IMR-90 (cell line): ENCODE results near the gene SEC61B. TPM values are rescaled to one million over a fixed set of nuclear protein-coding genes. Genes with fewer than 3 reads are reported as not detected.

Experiments
- ATAC-seq: fragments of 200-7000 bp; cut with Tn5 transposase; 2 replicates; pipeline ENCODE4 v1.9.1; 2020; ENCODE audit warnings: low read depth, mild to moderate bottlenecking, moderate library complexity
- BruUV-seq: library from RNA; stranded (reverse); fragments of 400-500 nt; replicated peaks from 2 replicates; lab custom pipeline; 2021; lab: Mats Ljungman, UMichigan
- CTCF ChIA-PET: fragments of 300-600 bp; formaldehyde crosslinking; extraction: SDS; loops from one replicate; lab custom pipeline; 2021; ENCODE audit warnings: antibody characterized with exemption; lab: Yijun Ruan, JAX
- POLR2A ChIA-PET: fragments of 300-600 bp; sonication (Branson Sonifier 250); formaldehyde crosslinking; loops from one replicate; lab custom pipeline; 2022; ENCODE audit warnings: antibody characterized with exemption; ENCODE audit not compliant: unreplicated experiment; lab: Charles Lee
- DNase-seq: peaks from one replicate; pipeline ENCODE4 v3.0.0; 2013
- H2AFZ ChIP-seq: replicated peaks from 2 replicates; pipeline ENCODE3; 2013; ENCODE audit warnings: low read length, mild to moderate bottlenecking; ENCODE audit not compliant: poor library complexity
- H2AK5ac ChIP-seq: 2 replicates; pipeline ENCODE4 v1.6.1; 2013; ENCODE audit warnings: low read depth, low read length, inconsistent platforms
- H2AK9ac ChIP-seq: replicated peaks from 2 replicates; pipeline ENCODE3; 2013; ENCODE audit warnings: mild to moderate bottlenecking, low read depth, low read length, moderate library complexity; ENCODE audit not compliant: poor library complexity
- H2BK120ac ChIP-seq: 2 replicates; pipeline ENCODE4 v1.6.1; 2013; ENCODE audit warnings: low read depth, low read length, inconsistent platforms
- H2BK15ac ChIP-seq: 3 replicates; pipeline ENCODE4 v1.6.1; 2013; ENCODE audit warnings: low read depth, low read length, inconsistent platforms
- H2BK20ac ChIP-seq: 2 replicates; pipeline ENCODE4 v1.6.1; 2013; ENCODE audit warnings: low read depth, mild to moderate bottlenecking, inconsistent platforms, low read length, moderate library complexity
- H2BK5ac ChIP-seq: 2 replicates; pipeline ENCODE4 v1.6.1; 2013; ENCODE audit warnings: mild to moderate bottlenecking, low read depth, low read length, inconsistent platforms; ENCODE audit not compliant: poor library complexity, severe bottlenecking
- H3K14ac ChIP-seq: replicated peaks from 2 replicates; pipeline ENCODE4 v1.6.1; 2013; ENCODE audit warnings: low read depth, low read length, inconsistent platforms
- H3K18ac ChIP-seq: 2 replicates; pipeline ENCODE4 v1.6.1; 2013; ENCODE audit warnings: low read depth, low read length, control low read depth
- H3K23ac ChIP-seq: 2 replicates; pipeline ENCODE4 v1.6.1; 2013; ENCODE audit warnings: low read depth, low read length, inconsistent platforms
- H3K27ac ChIP-seq: 2 replicates; pipeline ENCODE4 v1.5.1; 2013; ENCODE audit warnings: mild to moderate bottlenecking, control low read depth, low read length; ENCODE audit not compliant: insufficient read depth
- H3K27me3 ChIP-seq: 2 replicates; pipeline ENCODE4 v1.6.1; 2013; ENCODE audit warnings: low read length; ENCODE audit not compliant: control insufficient read depth, insufficient read depth
- H3K36me3 ChIP-seq: 2 replicates; pipeline ENCODE4 v1.6.1; 2013; ENCODE audit warnings: low read length, mixed read lengths; ENCODE audit not compliant: control insufficient read depth, insufficient read depth
- H3K4ac ChIP-seq: 2 replicates; pipeline ENCODE4 v1.6.1; 2013; ENCODE audit warnings: low read depth, low read length, inconsistent platforms
- H3K4me1 ChIP-seq: 2 replicates; pipeline ENCODE4 v1.6.1; 2013; ENCODE audit warnings: low read length, mixed read lengths; ENCODE audit not compliant: control insufficient read depth, insufficient read depth
- H3K4me2 ChIP-seq: 2 replicates; pipeline ENCODE4 v1.6.1; 2013; ENCODE audit warnings: low read depth, mild to moderate bottlenecking, control low read depth, low read length, moderate library complexity
- H3K4me3 ChIP-seq: 2 replicates; pipeline ENCODE4 v1.5.1; 2013; ENCODE audit warnings: low read depth, mild to moderate bottlenecking, control low read depth, low read length, moderate library complexity; ENCODE audit not compliant: insufficient read depth
- H3K56ac ChIP-seq: 2 replicates; pipeline ENCODE4 v1.6.1; 2013; ENCODE audit warnings: low read length, inconsistent platforms; ENCODE audit not compliant: insufficient read depth; ENCODE audit errors: extremely low read depth
- H3K79me1 ChIP-seq, 2 experiments: 2 replicates each; pipeline ENCODE4 v1.6.1; 2013; ENCODE audit warnings: low read length in 2 of 2, inconsistent platforms in 1 of 2, low read depth in 1 of 2
- H3K9ac ChIP-seq: 2 replicates; pipeline ENCODE4 v1.6.1; 2013; ENCODE audit warnings: low read depth, low read length, control low read depth
- H3K9me1 ChIP-seq: 2 replicates; pipeline ENCODE4 v1.6.1; 2013; ENCODE audit warnings: low read length, inconsistent platforms; ENCODE audit not compliant: insufficient read depth
- H3K9me3 ChIP-seq: 2 replicates; pipeline ENCODE4 v1.6.1; 2013; ENCODE audit warnings: low read length; ENCODE audit not compliant: control insufficient read depth, insufficient read depth
- H4K20me1 ChIP-seq: 2 replicates; pipeline ENCODE4 v1.6.1; 2013; ENCODE audit warnings: low read length, inconsistent platforms; ENCODE audit not compliant: insufficient read depth
- H4K5ac ChIP-seq: 2 replicates; pipeline ENCODE4 v1.6.1; 2013; ENCODE audit warnings: mild to moderate bottlenecking, low read depth, low read length, control low read depth
- H4K8ac ChIP-seq, 2 experiments: 2 replicates each; pipeline ENCODE4 v1.6.1; 2013; ENCODE audit warnings: low read depth in 2 of 2, low read length in 2 of 2, control low read depth in 1 of 2, inconsistent platforms in 1 of 2
- H4K91ac ChIP-seq: 2 replicates; pipeline ENCODE4 v1.6.1; 2013; ENCODE audit warnings: low read depth, low read length, inconsistent platforms; ENCODE audit not compliant: insufficient read depth
- ELK1 ChIP-seq: fragments of 150-350 bp; IDR thresholded peaks from 2 replicates; pipeline ENCODE4 v1.6.1; 2016; ENCODE audit warnings: low read depth, mild to moderate bottlenecking, low read length, moderate library complexity, borderline replicate concordance
- MAFK ChIP-seq: IDR thresholded peaks from 2 replicates; pipeline ENCODE4 v1.6.1; 2012; ENCODE audit warnings: low read depth, low read length, improper control_type of control experiment
- MAZ ChIP-seq: IDR thresholded peaks from 2 replicates; pipeline ENCODE4 v1.6.1; 2012; ENCODE audit warnings: low read depth, mild to moderate bottlenecking, low read length, improper control_type of control experiment, moderate library complexity, borderline replicate concordance
- MXI1 ChIP-seq: IDR thresholded peaks from 2 replicates; pipeline ENCODE4 v1.6.1; 2012; ENCODE audit warnings: low read depth, mild to moderate bottlenecking, low read length, moderate library complexity, borderline replicate concordance
- POLR2A ChIP-seq: IDR thresholded peaks from 2 replicates; pipeline ENCODE4 v1.6.1; 2012; ENCODE audit warnings: mild to moderate bottlenecking, low read depth, low read length
- RCOR1 ChIP-seq: IDR thresholded peaks from 2 replicates; pipeline ENCODE4 v1.6.1; 2012; ENCODE audit warnings: mild to moderate bottlenecking, low read length, improper control_type of control experiment; ENCODE audit not compliant: insufficient replicate concordance
- RFX5 ChIP-seq: IDR thresholded peaks from 2 replicates; pipeline ENCODE4 v1.8.0; 2012; ENCODE audit warnings: low read depth, mild to moderate bottlenecking, low read length, moderate library complexity
- WGBS, 2 experiments: methylation state at CpG; one replicate each; pipeline versions ENCODE4 v1.1.5 to v1.1.7; 2013; ENCODE audit warnings: missing lambda C conversion rate in 2 of 2; ENCODE audit not compliant: insufficient read length in 1 of 2; ENCODE audit errors: extremely low coverage in 2 of 2; 5-methylcytosine and 5-hydroxymethylcytosine counted together
- dilution Hi-C: fragments of 300-500 bp; cut with HindIII; formaldehyde crosslinking; loops from one replicate; pipeline ENCODE4 v1.14.3; 2018; ENCODE audit warnings: low sequenced_read_pairs; ENCODE audit not compliant: unreplicated experiment
- in situ Hi-C: fragments of 300-500 bp; cut with MboI; formaldehyde crosslinking; loops from 3 replicates; pipeline ENCODE4 v1.14.3; 2019; ENCODE audit warnings: low sequenced_read_pairs, inconsistent platforms, mixed read lengths
- intact Hi-C: fragments of 100-400 bp; cut with micrococcal nuclease; formaldehyde crosslinking; loops from 2 replicates; pipeline ENCODE4 v1.10.0; 2022
- polyA plus RNA-seq, 3 experiments: library from polyadenylated mRNA; depleted of rRNA; stranded (reverse); fragments of >200 nt; gene quantifications; 2 replicates each; pipeline ENCODE4 v1.2.3, GENCODE V29; 2012; ENCODE audit warnings: low replicate concordance in 1 of 3
- total RNA-seq: library from RNA; depleted of rRNA; stranded (reverse); fragments of >200 nt; gene quantifications from 2 replicates; pipeline ENCODE4 v1.2.3, GENCODE V29; 2012

SEC61B gene
- total and polyA plus RNA-seq, 2 of the 4 experiments (the other 2 are of a cell fraction) = 180 to 281 TPM

- BruUV-seq = no TSS peak
- ATAC-seq = no peak
- Histone ChIP-seq H4K5ac (peak overlapping the region; percentile 70; the same call in 1 of the 2 replicates), H3K56ac (peak overlapping the region; percentile 34; the same call in 1 of the 2 replicates), H4K91ac (peak overlapping the region; percentile 54; the same call in 1 of the 2 replicates), H2BK120ac (no peak overlapping the region), H2BK15ac (no peak overlapping the region), H3K4me1 (no peaks in the 10 kb centered on the region; the same call in none of the 2 replicates), H2AFZ (peak overlapping the region; percentile 97), H3K9ac (peak overlapping the region; percentile 95), H2BK20ac (no peak overlapping the region), H3K4me2 (peak overlapping the region; percentile 97), H3K27me3 (no peaks in the 10 kb centered on the region), H3K14ac (peak overlapping the region; percentile 53), H3K9me1 (no peaks in the 10 kb centered on the region; the same call in 1 of the 2 replicates), H3K9me3 (no peaks in the 10 kb centered on the region), H3K79me1 (peaks cover 19 to 72% of the 10 kb centered on the region in 2 experiments), H3K4ac (peak overlapping the region; percentile 73), H3K36me3 (peaks cover 17% of the 10 kb centered on the region), H3K18ac (no peak overlapping the region), H2BK5ac (peak overlapping the region; percentile 85), H2AK5ac (peak overlapping the region; percentile 53; the same call in 1 of the 2 replicates), H4K20me1 (peaks cover 62% of the 10 kb centered on the region), H3K27ac (peak overlapping the region; percentile 98), H3K4me3 (peak overlapping the region; percentile 92), H2AK9ac (peak overlapping the region; percentile 90), H4K8ac (peak overlapping the region; percentile 78 to 79; a peak in 2 of 4 replicates), H3K23ac (peak overlapping the region; percentile 97)
- no peak for DNase-seq
- dilution Hi-C loops = no loop called here
- WGBS, 2 experiments = 1% methylated on average over 23 of the region's 25 CpGs; no CpG with 5 or more reads in 1 of the 2 experiments
- TF ChIP-seq MAZ (no peak), RCOR1 (no peak), MAFK (no peak), RFX5 (no peak), MXI1 (no peak), POLR2A (no peak), ELK1 (no peak)
- in situ Hi-C loops = no loop called here
- ChIA-PET POLR2A (no interaction called here), CTCF (interaction anchor here (1.0 to 2.4 kb wide), 2 partner anchors 19 to 37 kb away, joined by 3 to 12 read pairs; no protein-coding TSS in a partner anchor)
- intact Hi-C loops = loop anchor here (10.0 kb wide), 1 partner anchor 56 kb away; no protein-coding TSS in a partner anchor
Observed at GRCh38 chr9:99221266-99221620, 839 bp upstream of the SEC61B start.
